A549 (cell line): ENCODE data around the gene CCDC188. TPM values are rescaled to one million over a fixed set of nuclear protein-coding genes. Genes with fewer than 3 reads are reported as not detected.

Experiments
- ATAC-seq, 2 experiments: fragments of 200-7000 bp in 1 of 2; fragments of >200 bp in 1 of 2; cut with Nextera tagmentation in 1 of 2; cut with Tn5 transposase in 1 of 2; 3 replicates each; pipeline versions ENCODE4 v1.8.0 to v1.9.1; 2018 to 2020; ENCODE audit warnings: mild to moderate bottlenecking in 1 of 2, moderate library complexity in 1 of 2
- CTCF ChIA-PET: fragments of 300-600 bp; sonication (Branson Sonifier 250); formaldehyde crosslinking; extraction: SDS; loops from one replicate; lab custom pipeline; 2021; ENCODE audit warnings: antibody characterized with exemption, inconsistent platforms; lab: Yijun Ruan, JAX
- POLR2A ChIA-PET: fragments of 350-600 bp; formaldehyde crosslinking; extraction: SDS; loops from one replicate; lab custom pipeline; 2021; ENCODE audit warnings: antibody characterized with exemption, inconsistent platforms; lab: Yijun Ruan, JAX
- DNase-seq, 2 experiments: peaks; one replicate each; pipeline versions ENCODE4 v3.0.0 to v3.0.0-alpha.2; 2011 to 2016; ENCODE audit warnings: low read depth in 1 of 2, low spot score in 1 of 2
- FAIRE-seq: peaks from 2 replicates; lab custom pipeline; 2011; peaks lifted over from hg19 to GRCh38; lab: Jason Lieb, UNC
- H3K27ac ChIP-seq, 2 experiments: fragments of >200 bp; sonication (Bioruptor Twin); formaldehyde crosslinking; 3 replicates each; pipeline ENCODE4 v1.5.1; 2016 to 2017
- H3K4me1 ChIP-seq: fragments of >200 bp; sonication (Bioruptor Twin); formaldehyde crosslinking; 3 replicates; pipeline ENCODE4 v1.6.1; 2016
- H3K4me2 ChIP-seq: fragments of >200 bp; sonication (Bioruptor Twin); formaldehyde crosslinking; 3 replicates; pipeline ENCODE4 v1.6.1; 2016
- H3K4me3 ChIP-seq: fragments of >200 bp; sonication (Bioruptor Twin); formaldehyde crosslinking; 3 replicates; pipeline ENCODE4 v1.5.1; 2016
- H3K9me3 ChIP-seq: fragments of >200 bp; sonication (Bioruptor Twin); formaldehyde crosslinking; 3 replicates; pipeline ENCODE4 v1.6.1; 2016
- CHD2 ChIP-seq: fragments of 150-350 bp; IDR thresholded peaks from 2 replicates; pipeline ENCODE4 v1.6.1; 2014; ENCODE audit warnings: low read length; ENCODE audit not compliant: partially characterized antibody
- CTCF ChIP-seq: fragments of >200 bp; sonication (Bioruptor Twin); formaldehyde crosslinking; IDR thresholded peaks from 3 replicates; pipeline ENCODE4 v1.5.1; 2016
- E2F6 ChIP-seq: IDR thresholded peaks from 2 replicates; pipeline ENCODE4 v1.6.1; 2012; ENCODE audit warnings: low read depth, borderline replicate concordance
- EHF ChIP-seq: fragments of 250-450 bp; sonication (Bioruptor Pico); IDR thresholded peaks from 2 replicates; pipeline ENCODE4 v1.5.0; 2020; ENCODE audit warnings: mild to moderate bottlenecking
- FOSL2 ChIP-seq, 2 experiments: fragments of 450-650 bp in 1 of 2; fragments of >200 bp in 1 of 2; sonication (Bioruptor Twin) in 1 of 2; formaldehyde crosslinking; IDR thresholded peaks; 2 replicates each; pipeline versions ENCODE4 v1.5.0 to v1.6.1; 2016 to 2020; ENCODE audit warnings: mild to moderate bottlenecking in 1 of 2, moderate library complexity in 1 of 2
- GATA3 ChIP-seq: IDR thresholded peaks from 2 replicates; pipeline ENCODE4 v1.6.1; 2012; ENCODE audit warnings: borderline replicate concordance
- HDAC2 ChIP-seq: fragments of 200-600 bp; sonication (generic); IDR thresholded peaks from 2 replicates; pipeline ENCODE4 v1.6.1; 2016
- HMGXB4 ChIP-seq: fragments of 250-450 bp; sonication (Bioruptor Pico); IDR thresholded peaks from 2 replicates; pipeline ENCODE4 v1.5.0; 2021; ENCODE audit warnings: mild to moderate bottlenecking, moderate library complexity, borderline replicate concordance
- HOXB13 ChIP-seq: fragments of 250-450 bp; sonication (Bioruptor Pico); IDR thresholded peaks from 2 replicates; pipeline ENCODE4 v1.5.0; 2020; ENCODE audit warnings: low read depth, mild to moderate bottlenecking, moderate library complexity
- JUNB ChIP-seq: fragments of >200 bp; sonication (Bioruptor Twin); formaldehyde crosslinking; IDR thresholded peaks from 2 replicates; pipeline ENCODE4 v1.6.1; 2016
- KDM1A ChIP-seq: fragments of 200-600 bp; sonication (generic); IDR thresholded peaks from 2 replicates; pipeline ENCODE4 v1.6.1; 2016; ENCODE audit warnings: low read depth, mild to moderate bottlenecking
- MAFK ChIP-seq: fragments of 450-650 bp; IDR thresholded peaks from 2 replicates; pipeline ENCODE4 v1.6.1; 2014; ENCODE audit not compliant: partially characterized antibody
- NPAS2 ChIP-seq: fragments of 250-450 bp; sonication (Bioruptor Pico); IDR thresholded peaks from 2 replicates; pipeline ENCODE4 v1.8.0; 2022; ENCODE audit warnings: mild to moderate bottlenecking, moderate library complexity, borderline replicate concordance
- NR3C1 ChIP-seq: fragments of >200 bp; sonication (Bioruptor Twin); formaldehyde crosslinking; IDR thresholded peaks from 3 replicates; pipeline ENCODE4 v1.6.1; 2017
- PBX3 ChIP-seq: IDR thresholded peaks from 2 replicates; pipeline ENCODE4 v1.6.1; 2012
- POLR2AphosphoS2 ChIP-seq: conservative IDR thresholded peaks from 2 replicates; pipeline ENCODE4 v1.6.1; 2012; ENCODE audit warnings: low read length, improper control_type of control experiment, inconsistent platforms
- RCOR1 ChIP-seq: fragments of 150-350 bp; IDR thresholded peaks from 2 replicates; pipeline ENCODE4 v1.6.1; 2014; ENCODE audit warnings: antibody characterized with exemption, low read length, low read depth
- SMC3 ChIP-seq: fragments of >200 bp; sonication (Bioruptor Twin); formaldehyde crosslinking; IDR thresholded peaks from 3 replicates; pipeline ENCODE4 v1.6.1; 2018; ENCODE audit warnings: inconsistent platforms
- TFCP2L1 ChIP-seq: fragments of 250-450 bp; sonication (Bioruptor Pico); IDR thresholded peaks from 2 replicates; pipeline ENCODE4 v1.5.0; 2021; ENCODE audit warnings: mild to moderate bottlenecking
- TP53 ChIP-seq: fragments of 250-450 bp; sonication (Bioruptor Pico); IDR thresholded peaks from 2 replicates; pipeline ENCODE4 v1.5.0; 2021; ENCODE audit warnings: mild to moderate bottlenecking, moderate library complexity
- ZSCAN20 ChIP-seq: fragments of 250-450 bp; sonication (Bioruptor Pico); IDR thresholded peaks from 2 replicates; pipeline ENCODE4 v1.8.0; 2022; ENCODE audit warnings: mild to moderate bottlenecking, moderate library complexity
- WGBS: methylation state at CpG from one replicate; pipeline ENCODE4 v1.1.6; 2017; ENCODE audit errors: missing lambda C conversion rate; 5-methylcytosine and 5-hydroxymethylcytosine counted together
- polyA plus RNA-seq, 4 experiments: library from polyadenylated mRNA; depleted of rRNA in 3 of 4; stranded (reverse); fragments of >200 nt; fragmentation: RNase III in 1 of 4; extraction: RNeasy Plus Mini Kit Qiagen cat#74134 plus additional on column Dnase treatment in 1 of 4; gene quantifications; 2 replicates in 3 of 4; 3 replicates in 1 of 4; pipeline ENCODE4 v1.2.3, GENCODE V29; 2011 to 2017

CCDC188 gene
- polyA plus RNA-seq, 2 of the 4 experiments (the other 2 are of a cell fraction): not detected

- no peak for TF ChIP-seq CHD2
- no peak for TF ChIP-seq EHF (CRISPR knock-in tag)
- no peak for TF ChIP-seq ZSCAN20
- ChIA-PET POLR2A (interaction anchor here (0.7 kb wide), 1 partner anchor 9 kb away, joined by 3 read pairs; the partner anchor contains the start of gene TRMT2A), CTCF (interaction anchor here (2.2 kb wide), 1 partner anchor 13 kb away, joined by 7 read pairs; no protein-coding TSS in a partner anchor)
- no peak overlapping the region for H3K27ac ChIP-seq
- H3K9me3 ChIP-seq: no peaks in the 10 kb centered on the region
- no peaks in the 10 kb centered on the region for H3K4me1 ChIP-seq
- H3K4me2 ChIP-seq: no peak overlapping the region
- 86% methylated on average over 12 of the region's 12 CpGs for WGBS
- FAIRE-seq (no peak), ATAC-seq (no peak), DNase-seq (no peak)
- H3K4me3 ChIP-seq: no peak overlapping the region
Observed at GRCh38 chr22:20108757-20109230, 42.1 kb downstream of the CCDC188 start.

- Histone ChIP-seq H3K4me3 (no peak overlapping the region), H3K27ac (no peak overlapping the region), H3K9me3 (no peaks in the 10 kb centered on the region), H3K4me1 (no peaks in the 10 kb centered on the region), H3K4me2 (no peak overlapping the region)
- ChIA-PET CTCF (interaction anchor here (2.2 kb wide), 1 partner anchor 12 kb away, joined by 7 read pairs; no protein-coding TSS in a partner anchor), POLR2A (no interaction called here)
- DNase-seq: no peak
- FAIRE-seq: no peak
- no peak for ATAC-seq
- 74% methylated on average over 7 of the region's 13 CpGs for WGBS
- TF ChIP-seq POLR2AphosphoS2 (0 out of 2 replicates have a peak, but pooled peaks have one; percentile 36), FOSL2 (IDR thresholded peaks at IDR 0.05) (no peak), FOSL2 (CRISPR knock-in tag; IDR thresholded peaks at IDR 0.05) (no peak)
Observed at GRCh38 chr22:20107951-20108756, 42.7 kb downstream of the CCDC188 start.

- POLR2A ChIA-PET: no interaction called here
- 96% methylated on average over 6 of the region's 7 CpGs for WGBS
- no peak for FAIRE-seq
Observed at GRCh38 chr22:20107471-20107901, 43.4 kb downstream of the CCDC188 start.

GRCh38 chr22:20106849-20107237 lies 44.0 kb downstream of the CCDC188 start:
- ChIA-PET CTCF (interaction anchor here (1.3 kb wide), 1 partner anchor 137 kb away, joined by 3 read pairs; no protein-coding TSS in a partner anchor), POLR2A (no interaction called here)
- ATAC-seq (no peak), DNase-seq (no peak), FAIRE-seq (no peak)
- H3K4me1 ChIP-seq: no peaks in the 10 kb centered on the region
- no peak overlapping the region for H3K27ac ChIP-seq
- H3K9me3 ChIP-seq: no peaks in the 10 kb centered on the region
- 98% methylated on average over 5 of the region's 10 CpGs for WGBS
- no peak overlapping the region for H3K4me3 ChIP-seq
- no peak overlapping the region for H3K4me2 ChIP-seq
- TF ChIP-seq HDAC2 (no peak), SMC3 (no peak), CHD2 (no peak), RCOR1 (no peak), KDM1A (no peak), TFCP2L1 (CRISPR knock-in tag) (no peak), EHF (CRISPR knock-in tag) (no peak), CTCF (no peak), GATA3 (no peak), NPAS2 (no peak), E2F6 (no peak), TP53 (CRISPR knock-in tag) (no peak)

More at GRCh38 chr22:20107471-20107901, 43.4 kb downstream of the CCDC188 start:
- Histone ChIP-seq H3K9me3 (no peaks in the 10 kb centered on the region), H3K4me2 (no peak overlapping the region), H3K4me1 (no peaks in the 10 kb centered on the region), H3K4me3 (no peak overlapping the region), H3K27ac (no peak overlapping the region)
- ATAC-seq: no peak
- CTCF ChIA-PET: interaction anchor here (1.3 to 2.2 kb wide), 2 partner anchors 12 to 137 kb away, joined by 3 to 7 read pairs; no protein-coding TSS in a partner anchor
- no peak for DNase-seq
- TF ChIP-seq HOXB13: no peak
- TF ChIP-seq HMGXB4 (CRISPR knock-in tag): no peak
- no peak for TF ChIP-seq EHF (CRISPR knock-in tag)
- no peak for TF ChIP-seq PBX3
- no peak for TF ChIP-seq JUNB
- no peak for TF ChIP-seq MAFK
- TF ChIP-seq NR3C1: no peak
